K562 (cell line): ENCODE data around the gene PLEKHM2. TPM values are rescaled to one million over a fixed set of nuclear protein-coding genes. Genes with fewer than 3 reads are reported as not detected.

ENCODE experiments used
- BCOR ChIP-seq: fragments of 450-650 bp; IDR thresholded peaks from 2 replicates; pipeline ENCODE4 v1.6.1; 2016
- DDX20 ChIP-seq: fragments of 450-650 bp; IDR thresholded peaks from 2 replicates; pipeline ENCODE4 v1.6.1; 2016; ENCODE audit warnings: missing genetic modification characterization, low read depth, mild to moderate bottlenecking, missing compliant biosample characterization, moderate library complexity
- E2F4 ChIP-seq: sonication (generic); formaldehyde crosslinking; IDR thresholded peaks from 2 replicates; pipeline ENCODE4 v1.8.0; 2022; ENCODE audit warnings: mild to moderate bottlenecking, low read depth, missing genetic modification reagents
- ELF2 ChIP-seq: fragments of 250-450 bp; sonication (Bioruptor Pico); IDR thresholded peaks from 2 replicates; pipeline ENCODE4 v1.5.0; 2021; ENCODE audit warnings: mild to moderate bottlenecking
- EP300 ChIP-seq: IDR thresholded peaks from 2 replicates; pipeline ENCODE4 v1.6.1; 2012; ENCODE audit warnings: low read length, improper control_type of control experiment
- ESRRA ChIP-seq: fragments of 450-650 bp; IDR thresholded peaks from 2 replicates; pipeline ENCODE4 v1.6.1; 2014; ENCODE audit warnings: low read depth, mild to moderate bottlenecking, moderate library complexity, borderline replicate concordance
- GABPA ChIP-seq: fragments of 200-800 bp; sonication (Bioruptor generic); conservative IDR thresholded peaks from 2 replicates; pipeline ENCODE4 v1.6.1; 2016; ENCODE audit warnings: low read depth, missing genetic modification characterization, missing compliant biosample characterization
- GTF2F1 ChIP-seq: IDR thresholded peaks from 2 replicates; pipeline ENCODE4 v1.6.1; 2011; ENCODE audit warnings: low read depth, low read length, improper control_type of control experiment
- HMG20B ChIP-seq: fragments of 250-450 bp; sonication (Bioruptor Pico); IDR thresholded peaks from 2 replicates; pipeline ENCODE4 v1.5.0; 2021; ENCODE audit warnings: mild to moderate bottlenecking
- KDM5B ChIP-seq: fragments of 200-600 bp; sonication (generic); IDR thresholded peaks from 2 replicates; pipeline ENCODE4 v1.6.1; 2012; ENCODE audit warnings: low read depth, mild to moderate bottlenecking, moderate library complexity, low read length, control low read depth, inconsistent platforms; ENCODE audit not compliant: insufficient replicate concordance
- POLR2AphosphoS2 ChIP-seq: IDR thresholded peaks from 2 replicates; pipeline ENCODE4 v1.6.1; 2012; ENCODE audit warnings: low read length, improper control_type of control experiment
- PPARD ChIP-seq: fragments of 250-450 bp; sonication (Bioruptor Pico); IDR thresholded peaks from 2 replicates; pipeline ENCODE4 v1.8.0; 2022; ENCODE audit warnings: inconsistent platforms, mild to moderate bottlenecking, moderate library complexity
- RAD21 ChIP-seq, 2 experiments: fragments of 250-450 bp in 1 of 2; fragments of 450-650 bp in 1 of 2; sonication (Bioruptor Pico) in 1 of 2; formaldehyde crosslinking in 1 of 2; IDR thresholded peaks in 1 of 2; conservative IDR thresholded peaks in 1 of 2; 2 replicates each; pipeline versions ENCODE4 v1.4.0 to v1.8.0; 2020 to 2022; ENCODE audit warnings: mild to moderate bottlenecking in 2 of 2, moderate library complexity in 1 of 2
- RCOR1 ChIP-seq, 2 experiments: IDR thresholded peaks; 2 replicates each; pipeline ENCODE4 v1.6.1; 2012; ENCODE audit warnings: low read depth in 2 of 2, low read length in 2 of 2, borderline replicate concordance in 1 of 2, improper control_type of control experiment in 1 of 2
- SRF ChIP-seq, 2 experiments: fragments of 250-450, 450-650 bp in 1 of 2; sonication (Bioruptor Pico) in 1 of 2; sonication (generic) in 1 of 2; formaldehyde crosslinking; IDR thresholded peaks; 2 replicates each; pipeline versions ENCODE4 v1.5.0 to v1.5.1; 2020 to 2022; ENCODE audit warnings: mild to moderate bottlenecking in 1 of 2, missing genetic modification reagents in 1 of 2
- STAT6 ChIP-seq: sonication (generic); formaldehyde crosslinking; IDR thresholded peaks from 2 replicates; pipeline ENCODE4 v1.8.1; 2023; ENCODE audit warnings: mild to moderate bottlenecking, missing genetic modification reagents
- SUPT5H ChIP-seq: fragments of 450-650 bp; IDR thresholded peaks from 2 replicates; pipeline ENCODE4 v1.6.1; 2016
- TRIM24 ChIP-seq, 2 experiments: fragments of 450-650 bp; IDR thresholded peaks; 2 replicates each; pipeline ENCODE4 v1.6.1; 2016
- YY1 ChIP-seq, 3 experiments: IDR thresholded peaks; 2 replicates each; pipeline ENCODE4 v1.6.1; 2011; ENCODE audit warnings: low read length in 2 of 3, mild to moderate bottlenecking in 2 of 3, moderate library complexity in 2 of 3, borderline replicate concordance in 1 of 3, control low read depth in 1 of 3, low read depth in 1 of 3; ENCODE audit not compliant: insufficient read depth in 3 of 3, insufficient replicate concordance in 2 of 3, control insufficient read depth in 1 of 3, insufficient read length in 1 of 3; ENCODE audit errors: extremely low read depth in 1 of 3
- ZBTB17 ChIP-seq: fragments of 450-650 bp; formaldehyde crosslinking; IDR thresholded peaks from 2 replicates; pipeline ENCODE4 v1.4.0; 2020; ENCODE audit warnings: mild to moderate bottlenecking
- ZNF197 ChIP-seq: fragments of 200-800 bp; sonication (Bioruptor generic); IDR thresholded peaks from 2 replicates; pipeline ENCODE4 v1.6.1; 2016; ENCODE audit warnings: low read depth, missing genetic modification characterization, missing compliant biosample characterization
- ZNF507 ChIP-seq: conservative IDR thresholded peaks from 2 replicates; pipeline ENCODE4 v1.6.1; 2017; ENCODE audit warnings: missing genetic modification characterization, missing compliant biosample characterization
- polyA plus RNA-seq, 8 experiments: library from polyadenylated mRNA; depleted of rRNA in 4 of 8; stranded (reverse) in 5 of 8; unstranded in 3 of 8; fragments of >200 nt; fragmentation: Nextera tagmentation in 2 of 8; fragmentation: Illumina TruSeq in 1 of 8; extraction: Ambion mirVana in 2 of 8; extraction: Trizol in 1 of 8; gene quantifications; 2 replicates each; pipeline versions ENCODE4 v1.2.1 to v1.2.3, GENCODE V29; 2011 to 2014; ENCODE audit warnings: inconsistent platforms in 1 of 8, missing spikeins in 1 of 8
- total RNA-seq, 7 experiments: library from RNA; depleted of rRNA in 6 of 7; stranded (reverse); fragments of >200 nt in 6 of 7; fragmentation: Illumina TruSeq in 2 of 7; extraction: Trizol in 2 of 7; gene quantifications; 2 replicates each; pipeline versions ENCODE4 v1.2.1 to v1.2.3, GENCODE V29; 2011 to 2021; ENCODE audit warnings: low replicate concordance in 1 of 7
- TF ChIP-seq, protein P1 (sequence below): fragments of 250-450 bp; sonication (Bioruptor Pico); IDR thresholded peaks from 2 replicates; pipeline ENCODE4 v1.5.0; 2020; ENCODE audit warnings: mild to moderate bottlenecking, borderline replicate concordance

Gene PLEKHM2
- total and polyA plus RNA-seq, 9 of the 15 experiments (the other 6 are each of a cell fraction or from before 2014, with no cell fraction given), result 0.27 to 63.7 (median 33.2) TPM

DNA sequence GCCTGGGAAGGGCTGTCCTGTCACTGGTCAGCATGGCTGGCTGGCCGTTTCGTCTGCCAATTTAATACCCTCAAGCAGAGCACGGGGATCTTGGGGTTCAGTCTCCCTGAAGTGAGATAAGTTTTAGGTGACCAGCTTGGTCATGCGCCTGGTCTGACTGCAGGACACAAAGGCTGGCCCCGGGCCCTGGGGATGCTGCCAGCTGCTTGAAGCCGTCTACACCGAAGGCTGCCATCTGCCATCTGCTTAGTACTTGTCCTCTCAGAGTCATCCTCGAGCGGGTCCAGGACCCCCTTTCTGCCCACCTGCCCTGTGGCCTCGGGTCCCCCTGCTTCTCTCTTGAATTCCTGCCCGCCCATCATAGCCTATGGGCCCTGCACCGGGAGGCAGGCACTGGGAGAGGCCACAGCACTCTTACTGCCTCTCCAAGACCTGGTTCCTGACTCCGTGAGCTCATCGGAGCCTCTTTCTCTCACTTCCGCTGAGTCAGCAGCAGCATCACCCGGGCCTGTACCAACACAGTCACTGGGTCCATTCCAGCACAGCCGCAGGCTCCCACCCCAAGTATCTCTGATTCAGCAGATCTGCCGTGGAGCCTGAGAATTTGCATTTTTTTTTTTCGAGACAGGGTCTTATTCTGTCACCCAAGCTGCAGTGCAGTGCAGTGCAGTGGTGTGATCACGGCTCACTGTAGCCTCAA lies 81.5 kb downstream of the PLEKHM2 start (continued):
- TF ChIP-seq DDX20 (tag), result no peak
- no peak for TF ChIP-seq PPARD (CRISPR knock-in tag)
- no peak for TF ChIP-seq E2F4 (CRISPR knock-in tag)
- TF ChIP-seq RCOR1 (IDR thresholded peaks at IDR 0.05; ENCODE audit: borderline replicate concordance in 1 of 2, low read depth in 2 of 2, low read length in 2 of 2), result peak in 1 of 2 experiments; percentile 77; a peak in 2 of 4 replicates
- TF ChIP-seq GABPA (tag), result peak; percentile 56
- TF ChIP-seq KDM5B, result no peak
- no peak for TF ChIP-seq STAT6
- 0 out of 4 replicates have a peak, but pooled peaks of 1 of the 2 experiments have one; percentile 24 for TF ChIP-seq TRIM24 (IDR thresholded peaks at IDR 0.05)
- no peak for TF ChIP-seq SRF (CRISPR knock-in tag; IDR thresholded peaks at IDR 0.05)
- TF ChIP-seq GTF2F1, result no peak
- TF ChIP-seq HMG20B, result no peak
- no peak for TF ChIP-seq EP300
- no peak for TF ChIP-seq ZNF197 (CRISPR knock-in tag)
- TF ChIP-seq, protein P1, sequence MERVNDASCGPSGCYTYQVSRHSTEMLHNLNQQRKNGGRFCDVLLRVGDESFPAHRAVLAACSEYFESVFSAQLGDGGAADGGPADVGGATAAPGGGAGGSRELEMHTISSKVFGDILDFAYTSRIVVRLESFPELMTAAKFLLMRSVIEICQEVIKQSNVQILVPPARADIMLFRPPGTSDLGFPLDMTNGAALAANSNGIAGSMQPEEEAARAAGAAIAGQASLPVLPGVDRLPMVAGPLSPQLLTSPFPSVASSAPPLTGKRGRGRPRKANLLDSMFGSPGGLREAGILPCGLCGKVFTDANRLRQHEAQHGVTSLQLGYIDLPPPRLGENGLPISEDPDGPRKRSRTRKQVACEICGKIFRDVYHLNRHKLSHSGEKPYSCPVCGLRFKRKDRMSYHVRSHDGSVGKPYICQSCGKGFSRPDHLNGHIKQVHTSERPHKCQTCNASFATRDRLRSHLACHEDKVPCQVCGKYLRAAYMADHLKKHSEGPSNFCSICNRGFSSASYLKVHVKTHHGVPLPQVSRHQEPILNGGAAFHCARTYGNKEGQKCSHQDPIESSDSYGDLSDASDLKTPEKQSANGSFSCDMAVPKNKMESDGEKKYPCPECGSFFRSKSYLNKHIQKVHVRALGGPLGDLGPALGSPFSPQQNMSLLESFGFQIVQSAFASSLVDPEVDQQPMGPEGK (CRISPR knock-in tag), result no peak
- no peak for TF ChIP-seq YY1 (IDR thresholded peaks at IDR 0.05; ENCODE audit: borderline replicate concordance in 1 of 3, control insufficient read depth in 1 of 3, extremely low read depth in 1 of 3, insufficient read depth in 3 of 3, insufficient read length in 1 of 3, insufficient replicate concordance in 2 of 3, low read depth in 1 of 3, low read length in 2 of 3)
- TF ChIP-seq ZNF507 (tag), result no peak
- TF ChIP-seq ZBTB17 (CRISPR knock-in tag), result no peak
- TF ChIP-seq BCOR, result no peak
- TF ChIP-seq ELF2 (CRISPR knock-in tag), result no peak
- no peak for TF ChIP-seq SUPT5H
- no peak for TF ChIP-seq ESRRA
- TF ChIP-seq RAD21 (CRISPR knock-in tag; conservative IDR thresholded peaks at IDR 0.05 in 1 of 2, IDR thresholded peaks at IDR 0.05 in 1 of 2), result no peak
- TF ChIP-seq POLR2AphosphoS2, result no peak
